Fibroblast of mammary gland (primary cell): ENCODE results near the gene TAOK3.

Experiments
- DNase-seq: peaks from one replicate; pipeline ENCODE4 v3.0.0-alpha.2; 2010; ENCODE audit warnings: low read depth
- H3K4me3 ChIP-seq: 2 replicates; pipeline ENCODE4 v1.5.1; 2011; ENCODE audit warnings: low read depth, mild to moderate bottlenecking, low read length, moderate library complexity; ENCODE audit not compliant: control insufficient read depth
- CTCF ChIP-seq: conservative IDR thresholded peaks from 2 replicates; pipeline ENCODE4 v1.5.1; 2011; ENCODE audit warnings: low read depth, low read length, inconsistent platforms; ENCODE audit not compliant: control insufficient read depth, insufficient read depth

The TAOK3 gene

GRCh38 chr12:118359541-118359915 lies 13.2 kb downstream of the TAOK3 start:
- H3K4me3 ChIP-seq: no peak overlapping the region
- TF ChIP-seq CTCF: no peak
- no peak for DNase-seq

GRCh38 chr12:118358612-118359540 lies 13.8 kb downstream of the TAOK3 start:
- H3K4me3 ChIP-seq: no peak overlapping the region
- no peak for DNase-seq
- no peak for TF ChIP-seq CTCF

- no peak for DNase-seq
- no peak overlapping the region for H3K4me3 ChIP-seq
- TF ChIP-seq CTCF: no peak
These were observed 14.7 kb downstream of the TAOK3 start for GRCh38 chr12:118358008-118358359.

GRCh38 chr12:118357257-118358007 lies 15.3 kb downstream of the TAOK3 start:
- H3K4me3 ChIP-seq: no peak overlapping the region
- peak; percentile 80 for DNase-seq

GRCh38 chr12:118356809-118357256 lies 15.9 kb downstream of the TAOK3 start:
- no peak for TF ChIP-seq CTCF
- H3K4me3 ChIP-seq: no peak overlapping the region
- DNase-seq: peak; percentile 92

More at GRCh38 chr12:118357257-118358007, 15.3 kb downstream of the TAOK3 start:
- TF ChIP-seq CTCF: no peak

- TF ChIP-seq CTCF: no peak
- no peak overlapping the region for H3K4me3 ChIP-seq
- no peak for DNase-seq
These were observed 16.9 kb downstream of the TAOK3 start for GRCh38 chr12:118355843-118356242.
